Measurements from ENCODE around the gene LSM2.

LSM2 gene

DNA sequence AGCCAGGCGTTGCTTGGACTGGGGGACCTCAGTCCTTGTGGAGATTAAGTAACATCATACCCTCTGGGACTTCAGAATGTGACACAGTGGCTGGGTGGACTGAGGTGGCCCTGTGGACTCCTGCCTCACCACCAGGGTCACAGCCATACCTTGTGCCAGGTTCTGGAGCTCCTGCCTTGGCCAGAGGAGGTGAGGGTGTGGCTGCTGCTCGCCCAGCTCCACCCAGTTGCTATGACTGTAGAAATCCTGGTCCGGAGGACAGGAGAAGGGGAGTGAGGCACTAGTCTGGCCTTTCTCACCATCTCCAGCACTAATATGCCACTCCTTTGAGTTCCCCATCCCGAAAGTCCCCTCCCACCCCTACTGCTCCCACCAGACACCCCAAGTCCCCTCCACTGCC is 31.6 kb downstream of the LSM2 start:
- no peak for DNase-seq

- no peak for DNase-seq
Measured at GRCh38 chr6:31771992-31772358, 34.8 kb downstream of the LSM2 start.

DNA sequence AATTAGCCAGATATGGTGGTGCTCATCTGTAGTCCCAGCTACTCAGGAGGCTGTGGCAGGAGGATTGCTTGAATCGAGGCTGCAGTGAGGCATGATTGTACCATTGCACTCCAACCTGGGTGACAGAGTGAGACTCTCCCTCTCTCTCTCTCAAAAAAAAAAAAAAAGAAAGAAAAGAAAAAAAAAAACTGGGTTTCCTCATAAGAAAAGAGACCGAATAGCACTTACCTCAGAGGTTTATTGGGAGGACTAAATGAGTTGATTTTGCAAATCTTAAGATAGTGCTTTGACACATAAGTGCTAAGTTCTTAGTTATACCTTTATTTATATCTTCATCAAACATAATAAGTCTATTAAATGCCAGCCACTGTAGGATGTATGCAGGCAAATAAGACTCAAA is 35.9 kb downstream of the LSM2 start:
- DNase-seq, result no peak

DNA sequence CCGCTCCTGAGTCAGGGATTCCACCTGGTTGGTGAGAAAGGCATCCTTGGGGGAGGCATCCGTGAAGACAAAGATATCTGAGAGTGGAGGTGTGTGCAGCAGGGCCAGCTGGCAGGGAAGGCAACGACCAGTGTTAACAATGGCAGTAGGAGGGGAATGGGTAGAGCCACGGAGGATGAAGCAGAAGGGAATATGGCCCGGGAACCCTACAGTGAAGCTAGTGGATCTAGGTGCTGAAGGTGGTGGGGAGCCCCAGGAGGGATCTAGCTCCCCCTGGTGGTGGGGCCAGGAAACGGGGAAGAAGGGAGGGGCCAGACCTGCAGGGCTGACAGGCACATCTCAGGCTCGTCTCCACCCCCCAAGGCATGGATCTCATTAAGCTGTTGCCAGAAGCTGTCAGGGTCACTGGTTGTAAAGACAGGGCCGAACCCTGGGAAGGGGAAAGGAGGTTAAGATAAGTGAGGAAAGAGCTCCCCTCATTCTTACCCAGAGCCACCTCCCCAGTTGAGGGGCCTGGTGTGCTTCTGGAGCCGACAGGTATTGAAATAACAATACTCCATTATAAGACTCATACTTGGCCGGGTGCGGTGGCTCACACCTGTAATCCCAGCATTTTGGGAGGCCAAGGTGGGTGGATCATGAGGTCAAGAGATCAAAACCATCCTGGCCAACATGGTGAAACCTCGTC is 36.9 kb downstream of the LSM2 start:
- DNase-seq, result no peak

GRCh38 chr6:31768363-31769257 is 38.2 kb downstream of the LSM2 start:
- DNase-seq, result no peak

- DNase-seq, result no peak
Measured at GRCh38 chr6:31767096-31767645, 39.6 kb downstream of the LSM2 start.

GRCh38 chr6:31765910-31766794 is 40.6 kb downstream of the LSM2 start:
- no peak for DNase-seq

GRCh38 chr6:31765559-31765909 is 41.2 kb downstream of the LSM2 start:
- DNase-seq, result no peak

DNA sequence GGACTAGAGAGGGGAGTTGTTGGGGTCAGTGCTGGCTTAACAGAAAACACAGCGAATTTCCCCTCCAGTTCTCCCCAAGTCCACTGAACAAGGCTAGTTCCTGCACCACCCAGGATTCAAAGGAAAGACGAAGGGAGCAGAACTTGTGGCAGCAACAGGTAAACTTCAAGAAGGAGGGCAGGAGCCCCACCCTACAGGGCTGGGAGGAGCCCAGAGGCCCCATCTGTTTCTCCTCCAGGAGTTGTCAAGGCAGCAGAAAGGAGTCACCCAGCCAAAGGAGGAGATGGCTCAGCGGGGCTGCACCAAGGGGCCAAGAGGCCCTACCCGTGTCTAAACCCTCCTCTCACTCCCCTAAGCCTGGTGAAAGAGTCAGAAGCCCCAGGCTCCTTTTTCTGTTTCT is 42.6 kb downstream of the LSM2 start:
- DNase-seq, result no peak

DNA sequence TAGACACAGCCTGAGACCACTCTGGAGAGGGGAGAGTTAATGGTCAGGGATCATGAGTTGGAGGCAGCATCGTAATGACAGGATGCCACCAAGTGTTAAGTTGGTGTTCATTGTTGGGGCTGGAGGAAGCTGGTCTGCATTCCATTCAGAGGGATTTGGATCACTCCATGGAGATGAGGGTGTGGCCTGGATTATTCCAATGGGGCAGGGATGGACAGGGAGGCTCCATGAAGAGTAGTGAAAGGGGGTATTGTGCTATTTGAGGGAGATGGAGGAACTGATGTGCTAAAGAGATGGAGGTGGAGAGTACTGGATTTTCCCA is 43.2 kb downstream of the LSM2 start:
- DNase-seq, result no peak

GRCh38 chr6:31762878-31763618 is 43.7 kb downstream of the LSM2 start:
- DNase-seq, result no peak

DNA sequence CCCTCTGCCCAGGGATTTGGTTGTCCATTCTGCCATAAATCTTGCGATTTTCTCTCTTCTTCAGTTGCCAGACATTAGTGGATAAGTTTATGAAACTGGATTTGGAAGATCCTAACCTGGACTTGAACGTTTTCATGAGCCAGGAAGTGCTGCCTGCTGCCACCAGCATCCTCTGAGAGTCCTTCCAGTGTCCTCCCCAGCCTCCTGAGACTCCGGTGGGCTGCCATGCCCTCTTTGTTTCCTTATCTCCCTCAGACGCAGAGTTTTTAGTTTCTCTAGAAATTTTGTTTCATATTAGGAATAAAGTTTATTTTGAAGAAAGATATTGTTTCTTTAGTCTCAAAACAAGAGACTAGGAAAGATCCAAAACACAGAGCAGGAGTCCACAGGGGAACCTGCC is 44.4 kb downstream of the LSM2 start, which contains the start of gene SAPCD1:
Gene SAPCD1, plus strand, starts transcription at position 301 of the 400 bp plus-strand sequence. CDS start 399 bp downstream, outside the sequence.
- DNase-seq, result no peak

DNA sequence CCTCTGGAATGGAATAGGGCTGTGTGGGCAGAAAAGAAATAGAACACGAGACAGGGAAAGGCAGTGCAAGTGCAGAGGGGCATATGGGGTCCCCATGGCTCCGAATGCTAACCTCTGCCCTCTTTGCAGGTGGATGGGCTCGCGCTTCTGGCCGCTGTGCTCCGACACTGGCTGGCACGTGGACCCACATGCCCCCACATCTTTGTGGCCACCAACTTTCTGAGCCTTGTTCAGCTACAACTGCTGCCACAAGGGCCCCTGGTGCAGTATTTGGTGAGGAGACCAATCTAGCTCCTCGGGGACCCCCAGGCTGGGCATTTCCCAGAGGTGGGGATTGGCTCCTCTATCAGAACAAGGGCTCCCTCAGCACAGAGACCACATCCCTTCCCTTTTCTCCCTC is 45.4 kb downstream of the LSM2 start:
- no peak for DNase-seq

- no peak for DNase-seq
Measured at GRCh38 chr6:31760790-31761189, 46.0 kb downstream of the LSM2 start.

- DNase-seq, result no peak
Measured at GRCh38 chr6:31758281-31758680, 48.5 kb downstream of the LSM2 start.

DNA sequence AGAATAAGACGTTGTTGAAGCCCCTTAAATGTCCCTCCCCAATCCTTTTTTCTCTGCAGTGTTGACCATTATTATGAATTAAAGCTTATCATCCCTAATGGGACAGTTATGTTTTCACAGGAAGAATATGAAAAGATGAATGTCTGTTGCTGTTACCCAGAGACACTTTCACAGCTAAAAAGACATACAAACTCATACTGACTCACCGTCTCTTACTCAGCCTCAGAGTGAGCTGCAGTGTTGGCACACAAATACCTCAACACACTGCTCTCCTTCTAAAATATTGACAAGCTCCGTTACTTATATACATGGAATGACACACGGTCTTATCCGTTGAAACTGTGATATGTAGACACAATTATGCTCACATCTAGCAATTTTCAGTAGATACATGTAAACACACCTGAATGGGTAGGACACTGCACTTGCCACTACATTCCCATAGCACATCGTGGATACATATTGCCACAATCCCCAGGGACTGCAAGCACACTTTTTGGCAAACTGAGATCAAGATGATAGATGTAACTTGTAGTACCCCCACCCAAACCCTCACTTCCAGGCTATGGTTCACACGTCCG is 53.9 kb downstream of the LSM2 start:
- no peak for DNase-seq

DNA sequence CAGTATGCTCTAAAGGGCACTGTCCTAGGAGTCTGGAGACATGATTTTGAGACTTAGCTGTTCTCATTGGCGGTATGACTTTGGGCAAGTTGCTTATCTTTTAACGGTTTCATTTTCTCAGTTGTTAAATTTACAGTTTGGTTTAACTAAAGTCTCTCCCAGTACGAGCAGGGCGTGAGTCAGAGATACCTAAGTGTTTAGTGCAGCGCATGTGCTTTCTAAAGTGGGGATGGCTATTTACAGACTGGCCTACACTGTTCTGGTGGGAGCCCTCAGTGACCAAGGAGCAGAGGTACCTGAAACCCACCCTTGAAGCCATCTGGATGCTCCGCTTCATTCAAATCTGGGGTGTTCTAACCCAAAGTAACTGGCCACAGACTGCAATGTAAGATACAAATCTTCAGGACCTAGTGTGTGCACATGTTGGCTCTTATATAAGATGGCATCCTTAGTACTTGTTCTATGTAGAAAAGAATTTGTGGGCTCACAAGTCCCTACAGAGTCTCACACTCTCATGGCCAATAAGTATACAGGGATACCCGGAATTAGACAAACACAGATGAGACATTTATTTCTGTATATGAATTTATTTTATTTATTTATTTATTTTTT is 56.2 kb downstream of the LSM2 start:
- no peak for DNase-seq

DNA sequence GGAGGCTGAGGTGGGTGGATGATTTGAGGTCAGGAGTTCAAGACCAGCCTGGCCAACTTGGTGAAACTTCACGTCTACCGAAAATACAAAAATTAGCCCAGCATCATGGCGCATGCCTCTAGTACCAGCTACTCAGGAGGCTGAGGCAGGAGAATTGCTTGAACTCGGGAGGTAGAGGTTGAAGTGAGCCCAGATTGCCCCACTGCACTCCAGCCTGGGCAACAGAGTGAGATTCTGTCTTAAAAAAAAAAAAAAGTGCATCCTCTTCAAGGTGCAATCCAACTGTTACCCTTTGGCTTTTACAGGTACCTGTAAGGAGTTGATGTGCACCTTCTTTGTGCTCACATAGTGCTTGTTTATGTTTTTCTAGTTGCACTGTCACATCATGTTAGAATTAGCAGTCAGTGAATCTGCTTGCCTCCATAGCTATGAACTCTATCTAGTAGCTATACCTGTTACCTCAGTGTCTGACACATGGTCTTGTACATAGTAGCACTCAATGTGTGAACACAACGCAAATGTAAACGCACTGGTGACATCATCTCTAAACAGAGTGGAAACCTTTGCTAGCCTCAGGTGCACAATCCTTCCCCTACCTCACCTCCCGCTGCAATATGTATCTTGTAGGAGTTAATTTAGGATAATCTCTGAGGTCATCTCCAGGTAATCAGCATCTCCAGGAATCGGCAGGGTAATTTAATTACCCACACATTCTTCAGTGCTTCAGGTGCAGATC is 57.3 kb downstream of the LSM2 start:
- no peak for DNase-seq
